ENCODE results near the gene COBL.

Gene COBL

DNA sequence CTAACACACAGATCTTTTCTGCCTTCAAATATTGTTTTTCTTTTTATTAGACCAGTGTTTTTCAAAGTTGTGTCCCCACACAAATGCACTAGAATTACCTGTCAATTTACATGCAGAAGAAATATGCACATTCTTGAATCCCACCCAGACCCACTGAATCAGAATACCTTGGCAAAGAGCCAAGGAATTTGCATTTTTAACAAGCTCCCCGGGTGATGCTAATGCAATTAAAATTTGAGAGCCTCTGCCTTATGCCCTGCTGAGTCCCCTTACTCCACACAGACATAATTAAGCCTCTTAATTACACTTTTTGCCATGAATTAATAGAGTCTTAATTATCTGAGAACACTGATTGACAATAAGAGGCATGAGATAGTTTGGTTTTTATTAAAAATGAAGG, 332.8 kb downstream of the COBL start:
- Histone ChIP-seq H3K36me3 (replicated peaks) (no peaks in the 10 kb centered on the region), H3K27ac (no peak overlapping the region), H3K27me3 (replicated peaks) (no peaks in the 10 kb centered on the region), H3K4me3 (ENCODE audit: low read depth, low read length) (no peak overlapping the region)
- TF ChIP-seq, protein P1, sequence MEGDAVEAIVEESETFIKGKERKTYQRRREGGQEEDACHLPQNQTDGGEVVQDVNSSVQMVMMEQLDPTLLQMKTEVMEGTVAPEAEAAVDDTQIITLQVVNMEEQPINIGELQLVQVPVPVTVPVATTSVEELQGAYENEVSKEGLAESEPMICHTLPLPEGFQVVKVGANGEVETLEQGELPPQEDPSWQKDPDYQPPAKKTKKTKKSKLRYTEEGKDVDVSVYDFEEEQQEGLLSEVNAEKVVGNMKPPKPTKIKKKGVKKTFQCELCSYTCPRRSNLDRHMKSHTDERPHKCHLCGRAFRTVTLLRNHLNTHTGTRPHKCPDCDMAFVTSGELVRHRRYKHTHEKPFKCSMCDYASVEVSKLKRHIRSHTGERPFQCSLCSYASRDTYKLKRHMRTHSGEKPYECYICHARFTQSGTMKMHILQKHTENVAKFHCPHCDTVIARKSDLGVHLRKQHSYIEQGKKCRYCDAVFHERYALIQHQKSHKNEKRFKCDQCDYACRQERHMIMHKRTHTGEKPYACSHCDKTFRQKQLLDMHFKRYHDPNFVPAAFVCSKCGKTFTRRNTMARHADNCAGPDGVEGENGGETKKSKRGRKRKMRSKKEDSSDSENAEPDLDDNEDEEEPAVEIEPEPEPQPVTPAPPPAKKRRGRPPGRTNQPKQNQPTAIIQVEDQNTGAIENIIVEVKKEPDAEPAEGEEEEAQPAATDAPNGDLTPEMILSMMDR (IDR thresholded peaks at IDR 0.05; ENCODE audit: low read depth, low read length, missing control alignments): no peak
- DNase-seq: no peak
- in situ Hi-C loops (cut with HindIII; ENCODE audit: low pct_ligation_motif_present, low sequenced_read_pairs): no loop called here

DNA sequence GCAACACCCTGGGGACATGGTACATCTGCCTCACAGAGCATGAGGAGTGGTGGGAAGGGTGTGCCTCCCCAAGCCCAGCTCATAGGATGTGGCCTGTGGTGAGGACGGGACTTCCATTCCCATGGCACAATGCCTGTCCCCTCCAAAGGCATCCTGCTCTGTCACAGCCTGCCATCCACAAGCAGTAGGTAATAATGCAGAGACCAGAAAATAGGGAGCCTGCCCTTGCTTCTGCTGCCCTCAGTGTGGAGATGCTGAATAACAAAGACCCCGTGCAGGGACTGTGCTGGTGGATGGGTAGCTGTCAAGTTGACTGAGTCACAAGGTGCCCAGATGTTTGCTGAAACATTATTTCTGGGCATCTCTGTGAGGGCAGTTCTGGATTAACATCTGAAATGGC, 334.0 kb downstream of the COBL start:
- Histone ChIP-seq H3K36me3 (replicated peaks) (no peaks in the 10 kb centered on the region), H3K27me3 (replicated peaks) (no peaks in the 10 kb centered on the region), H3K27ac (no peak overlapping the region), H3K4me3 (ENCODE audit: low read depth, low read length) (no peak overlapping the region)
- no peak for DNase-seq
- TF ChIP-seq, protein P1 (IDR thresholded peaks at IDR 0.05; ENCODE audit: low read depth, low read length, missing control alignments): peak; percentile 59
- in situ Hi-C loops (cut with HindIII; ENCODE audit: low pct_ligation_motif_present, low sequenced_read_pairs): no loop called here

DNA sequence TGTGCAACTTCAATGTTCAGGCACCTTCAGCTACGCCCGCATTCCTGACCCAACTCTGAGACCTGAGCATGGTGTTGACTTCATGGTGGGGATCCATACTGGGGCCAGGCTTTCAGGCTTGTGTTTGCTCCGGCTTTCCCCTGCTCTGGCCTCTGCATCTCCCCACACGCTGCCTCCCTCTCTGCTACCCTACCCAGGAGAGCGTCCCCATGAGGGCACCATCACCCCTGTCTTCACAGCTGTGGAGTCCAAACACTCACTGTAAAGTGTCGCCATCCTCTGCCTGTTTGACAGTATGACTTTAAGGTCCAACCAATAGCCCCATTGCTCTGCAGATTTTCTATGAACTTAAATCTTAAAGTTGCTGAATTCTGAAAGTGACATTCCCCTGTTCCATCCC, 334.9 kb downstream of the COBL start:
- no peak overlapping the region for H3K4me3 ChIP-seq (ENCODE audit: low read depth, low read length)

DNA sequence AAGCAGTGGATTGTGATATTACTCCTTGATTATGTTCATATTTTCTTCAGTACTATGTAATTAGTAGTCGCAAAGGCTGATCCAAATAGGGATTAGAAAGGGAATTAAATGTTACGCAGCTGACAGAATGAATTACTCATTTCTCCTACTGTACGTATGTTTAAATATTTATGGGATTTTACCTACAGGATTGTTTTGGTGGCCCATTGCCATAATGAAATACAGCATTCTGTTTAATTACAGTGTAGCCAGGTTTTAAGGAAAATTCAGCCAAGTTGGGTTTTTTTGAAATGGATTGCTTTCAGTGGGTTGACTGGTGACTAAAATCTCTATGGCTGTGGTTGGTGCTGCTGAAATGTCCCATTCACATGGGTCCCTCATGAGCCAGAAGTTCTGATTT, 336.2 kb downstream of the COBL start:
- no peak for DNase-seq
- H3K27me3 ChIP-seq (replicated peaks): no peaks in the 10 kb centered on the region
- no peaks in the 10 kb centered on the region for H3K36me3 ChIP-seq (replicated peaks)
- no peak overlapping the region for H3K27ac ChIP-seq
- no peak overlapping the region for H3K4me3 ChIP-seq (ENCODE audit: low read depth, low read length)
- TF ChIP-seq, protein P1 (IDR thresholded peaks at IDR 0.05; ENCODE audit: low read depth, low read length, missing control alignments): no peak
- in situ Hi-C loops (cut with HindIII; ENCODE audit: low pct_ligation_motif_present, low sequenced_read_pairs): no loop called here

More for the DNA sequence above, 334.9 kb downstream of the COBL start:
- Histone ChIP-seq H3K36me3 (replicated peaks) (no peaks in the 10 kb centered on the region), H3K27me3 (replicated peaks) (no peaks in the 10 kb centered on the region), H3K27ac (no peak overlapping the region)
- DNase-seq: no peak
- TF ChIP-seq, protein P1 (IDR thresholded peaks at IDR 0.05; ENCODE audit: low read depth, low read length, missing control alignments): no peak
- in situ Hi-C loops (cut with HindIII; ENCODE audit: low pct_ligation_motif_present, low sequenced_read_pairs): no loop called here

DNA sequence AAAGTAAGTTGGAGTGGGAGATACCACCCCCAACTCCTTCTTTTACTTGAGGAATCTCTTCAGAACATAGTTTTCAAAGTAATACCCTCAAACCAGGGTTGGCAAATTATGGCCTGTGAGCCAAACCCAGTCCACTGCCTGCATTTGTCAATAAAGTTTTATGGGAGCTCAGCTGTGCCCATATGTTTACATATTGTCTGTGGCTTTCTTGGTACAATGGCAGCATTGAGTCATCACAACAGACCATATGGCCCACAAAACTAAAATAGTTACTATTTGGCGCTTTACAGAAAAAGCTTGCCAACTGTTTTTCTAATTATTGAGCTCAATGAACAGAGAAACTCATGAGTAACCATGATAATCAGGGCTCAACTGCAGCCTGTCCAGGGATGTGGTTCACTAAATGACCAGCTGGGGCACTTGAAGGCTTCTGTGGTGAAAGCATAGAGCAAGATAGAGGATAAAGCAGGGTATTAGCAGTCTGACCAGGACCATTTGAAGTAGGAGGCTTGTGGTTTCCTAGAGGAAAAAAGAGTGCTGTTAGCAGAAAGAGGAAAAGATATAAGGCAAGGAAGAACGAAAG, 337.9 kb downstream of the COBL start:
- in situ Hi-C loops (cut with HindIII; ENCODE audit: low pct_ligation_motif_present, low sequenced_read_pairs): no loop called here
- no peaks in the 10 kb centered on the region for H3K27me3 ChIP-seq (replicated peaks)
- H3K27ac ChIP-seq: no peak overlapping the region
- peak; percentile 24 for DNase-seq
- H3K36me3 ChIP-seq (replicated peaks): no peaks in the 10 kb centered on the region
- H3K4me3 ChIP-seq (ENCODE audit: low read depth, low read length): no peak overlapping the region
- TF ChIP-seq, protein P1 (IDR thresholded peaks at IDR 0.05; ENCODE audit: low read depth, low read length, missing control alignments): peak; percentile 56

DNA sequence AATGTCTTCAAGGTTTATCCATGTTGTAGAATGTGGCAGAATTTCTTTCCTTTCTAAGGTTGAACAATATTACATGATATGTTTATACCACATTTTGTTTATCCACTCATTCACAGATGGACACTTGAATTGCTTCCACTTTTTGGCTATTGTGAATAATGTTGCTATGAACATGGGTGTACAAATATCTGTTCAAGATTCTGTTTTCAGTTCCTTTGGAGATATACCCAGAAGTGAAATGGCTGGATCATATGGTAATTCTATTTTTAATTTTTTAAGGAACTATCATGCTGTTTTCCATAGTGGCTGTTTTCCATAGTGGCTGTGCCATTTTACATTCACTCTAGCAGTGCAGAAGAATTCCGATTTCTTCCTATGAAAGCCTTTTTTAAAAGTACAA, 339.2 kb downstream of the COBL start:
- Histone ChIP-seq H3K4me3 (ENCODE audit: low read depth, low read length) (no peak overlapping the region), H3K27me3 (replicated peaks) (no peaks in the 10 kb centered on the region), H3K27ac (no peak overlapping the region), H3K36me3 (replicated peaks) (no peaks in the 10 kb centered on the region)
- in situ Hi-C loops (cut with HindIII; ENCODE audit: low pct_ligation_motif_present, low sequenced_read_pairs): no loop called here
- no peak for DNase-seq
- TF ChIP-seq, protein P1 (IDR thresholded peaks at IDR 0.05; ENCODE audit: low read depth, low read length, missing control alignments): no peak

Data from brain microvascular endothelial cell (primary cell).